Ovary (tissue), 9 donors: ENCODE data around the gene VARS1. TPM values are rescaled to one million over a fixed set of nuclear protein-coding genes. Genes with fewer than 3 reads are reported as not detected.

Experiments used
- DNase-seq, 5 donors: peaks; one replicate each; pipeline ENCODE4 v3.0.0-alpha.2; 2019 to 2020
- H3K27ac ChIP-seq, 2 donors: fragments of 200-600 bp; one replicate each; pipeline versions ENCODE4 v1.5.1 to v1.8.0; 2019 to 2022
- H3K27me3 ChIP-seq: fragments of 200-600 bp; one replicate; pipeline ENCODE4 v1.8.0; 2022
- H3K36me3 ChIP-seq: fragments of 200-600 bp; sonication (generic); one replicate; pipeline ENCODE4 v1.5.1; 2019
- H3K4me1 ChIP-seq: one replicate; pipeline ENCODE4 v1.8.1; 2013; ENCODE audit warnings: mild to moderate bottlenecking, moderate library complexity; ENCODE audit not compliant: insufficient read depth
- H3K4me3 ChIP-seq: fragments of 200-600 bp; sonication (generic); one replicate; pipeline ENCODE4 v1.5.1; 2017
- H3K9me3 ChIP-seq, 2 donors: fragments of 200-600 bp in 1 of 2; sonication (generic) in 1 of 2; one replicate each; pipeline versions ENCODE4 v1.5.1 to v1.8.1; 2013 to 2019; ENCODE audit warnings: mild to moderate bottlenecking in 1 of 2, moderate library complexity in 1 of 2
- EP300 ChIP-seq: sonication (generic); formaldehyde crosslinking; IDR thresholded peaks from one replicate; pipeline ENCODE4 v1.6.1; 2017; ENCODE audit warnings: antibody characterized with exemption
- POLR2A ChIP-seq: fragments of 450-650 bp; IDR thresholded peaks from one replicate; pipeline ENCODE4 v1.6.1; 2017; ENCODE audit warnings: antibody characterized with exemption, mild to moderate bottlenecking, moderate library complexity
- WGBS, 3 donors: extraction: QIAGEN DNeasy Blood & Tissue Kit in 1 of 3; methylation state at CpG; one replicate each; pipeline versions ENCODE4 v1.1.5 to v1.1.7; 2013 to 2017; 5-methylcytosine and 5-hydroxymethylcytosine counted together
- intact Hi-C, 4 donors: fragments of 100-400 bp; cut with DNase I; formaldehyde crosslinking; loops; one replicate each; pipeline versions ENCODE4 v1.11.0 to v1.15.1; 2022 to 2023
- polyA plus RNA-seq, 2 donors: library from polyadenylated mRNA; stranded (reverse); fragments of 200-250 nt in 1 of 2; fragments of 350-450 nt in 1 of 2; fragmentation: Illumina TruSeq in 1 of 2; extraction: RNeasy Lipid Tissue Mini Kit (QIAGEN cat#74804) in 1 of 2; gene quantifications; one replicate each; pipeline ENCODE4 v1.2.3, GENCODE V29; 2013 to 2014
- total RNA-seq, 7 donors: library from RNA; depleted of rRNA in 2 of 7; stranded (reverse); fragments of >200 nt in 2 of 7; fragmentation: NEBNext Ultra II Directional in 3 of 7; extraction: Animal tissue kit (Norgen Biotek cat#: 25700) in 3 of 7; gene quantifications; one replicate each; pipeline versions ENCODE4 v1.1.0 to v1.2.4, GENCODE V29; 2016 to 2023
- TF ChIP-seq, protein P1 (sequence below), 3 donors: fragments of 450-650 bp in 2 of 3; fragments of 200-600 bp in 1 of 3; IDR thresholded peaks; one replicate each; pipeline versions ENCODE4 v1.5.1 to v1.8.0; 2016 to 2022; ENCODE audit warnings: antibody characterized with exemption in 3 of 3, mild to moderate bottlenecking in 1 of 3
- donor health status: DM: no; HTN: no; CAD: no; lungs with moderate emphysema.
- donor health status: DM: no; HTN: no; CAD: no.
- donor health status: Bipolar disorder and iron deficiency.
- donor health status: DM: yes; HTN: yes; CAD: no.
- donor health status: DM: no; HTN: no; CAD: no.
- donor health status: DM: yes; HTN: yes; CAD: no.

VARS1 gene
- total and polyA plus RNA-seq, 9 donors = 16.0 to 73.6 (median 43.8) TPM

DNA sequence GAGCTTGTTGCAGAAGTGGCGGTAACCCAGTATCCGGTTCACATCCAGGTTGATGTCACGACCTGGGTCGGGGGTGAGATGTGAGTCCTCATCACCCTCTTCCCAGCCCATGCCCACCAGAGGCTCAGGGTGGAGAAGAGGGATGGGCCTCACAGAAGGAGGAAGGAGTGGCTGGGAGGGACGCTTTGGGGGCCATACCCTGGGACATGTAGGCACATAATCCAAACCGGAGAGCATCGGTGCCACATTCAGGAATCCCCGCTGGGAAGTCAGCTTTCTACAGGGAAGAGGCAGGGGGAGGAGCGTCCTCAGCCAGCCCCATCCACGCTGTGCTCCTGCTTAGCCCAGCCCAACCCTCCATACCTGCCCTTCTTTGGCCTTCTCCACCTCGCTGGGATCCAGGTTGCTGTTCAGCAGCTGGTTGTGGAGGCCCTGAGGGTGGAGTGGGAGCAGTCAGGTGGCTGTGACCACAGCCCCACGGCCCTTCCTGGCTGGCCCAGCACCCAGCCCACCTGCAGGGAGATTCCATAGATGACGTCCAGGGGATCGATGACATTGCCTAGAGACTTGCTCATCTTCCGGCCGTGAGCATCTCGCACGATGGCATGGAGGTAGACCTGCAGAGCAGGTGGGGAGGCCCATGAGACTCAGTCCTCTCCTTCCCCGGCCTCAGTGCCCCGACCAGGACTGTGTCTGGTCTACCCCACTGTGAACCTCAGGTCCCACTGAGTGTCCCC, 14.9 kb downstream of the VARS1 start:
- intact Hi-C loops = loop anchor here in 1 of 4 donors (5.0 kb wide), 1 partner anchor 38 kb away; the partner anchor contains the start of gene MSH5
- Histone ChIP-seq H3K36me3 (no peaks in the 10 kb centered on the region), H3K27me3 (no peaks in the 10 kb centered on the region)

DNA sequence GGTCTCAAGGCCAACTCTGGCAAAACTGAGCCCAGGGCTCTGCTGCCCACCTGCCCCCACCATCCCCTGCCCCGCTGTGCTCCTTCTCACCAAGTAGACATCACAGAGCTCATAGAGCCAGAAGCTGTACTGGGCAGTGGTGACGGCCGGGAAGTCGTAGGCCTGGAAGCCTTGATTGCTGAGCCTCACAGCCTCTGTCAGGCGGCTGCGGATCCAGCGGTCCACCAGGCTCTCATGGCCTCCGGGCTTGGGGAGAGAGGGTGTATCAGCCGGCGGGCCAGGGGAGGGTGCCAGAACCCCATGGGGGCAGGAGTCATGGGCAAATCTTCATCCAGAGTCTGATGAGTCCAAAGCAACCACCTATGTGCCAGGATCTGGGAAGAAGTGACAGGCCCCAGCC, 15.6 kb downstream of the VARS1 start:
- no peak overlapping the region for H3K4me3 ChIP-seq
- DNase-seq = no peak
- no peaks in the 10 kb centered on the region for H3K27me3 ChIP-seq
- H3K36me3 ChIP-seq = no peaks in the 10 kb centered on the region
- WGBS, 3 donors = 89 to 97% (median 92%) methylated on average over 10 of the region's 10 CpGs
- intact Hi-C loops = loop anchor here in 1 of 4 donors (5.0 kb wide), 1 partner anchor 38 kb away; the partner anchor contains the start of gene MSH5
- no peak overlapping the region for H3K27ac ChIP-seq
- TF ChIP-seq EP300 = no peak
- peaks cover 11% of the 10 kb centered on the region for H3K4me1 ChIP-seq
- H3K9me3 ChIP-seq = no peaks in the 10 kb centered on the region

More for the DNA sequence above, 14.9 kb downstream of the VARS1 start:
- Histone ChIP-seq H3K4me1 (peaks cover 11% of the 10 kb centered on the region), H3K9me3 (no peaks in the 10 kb centered on the region), H3K4me3 (no peak overlapping the region), H3K27ac (no peak overlapping the region)
- 84 to 89% (median 87%) methylated on average over 20 of the region's 20 CpGs for WGBS, 3 donors
- TF ChIP-seq, protein P1, sequence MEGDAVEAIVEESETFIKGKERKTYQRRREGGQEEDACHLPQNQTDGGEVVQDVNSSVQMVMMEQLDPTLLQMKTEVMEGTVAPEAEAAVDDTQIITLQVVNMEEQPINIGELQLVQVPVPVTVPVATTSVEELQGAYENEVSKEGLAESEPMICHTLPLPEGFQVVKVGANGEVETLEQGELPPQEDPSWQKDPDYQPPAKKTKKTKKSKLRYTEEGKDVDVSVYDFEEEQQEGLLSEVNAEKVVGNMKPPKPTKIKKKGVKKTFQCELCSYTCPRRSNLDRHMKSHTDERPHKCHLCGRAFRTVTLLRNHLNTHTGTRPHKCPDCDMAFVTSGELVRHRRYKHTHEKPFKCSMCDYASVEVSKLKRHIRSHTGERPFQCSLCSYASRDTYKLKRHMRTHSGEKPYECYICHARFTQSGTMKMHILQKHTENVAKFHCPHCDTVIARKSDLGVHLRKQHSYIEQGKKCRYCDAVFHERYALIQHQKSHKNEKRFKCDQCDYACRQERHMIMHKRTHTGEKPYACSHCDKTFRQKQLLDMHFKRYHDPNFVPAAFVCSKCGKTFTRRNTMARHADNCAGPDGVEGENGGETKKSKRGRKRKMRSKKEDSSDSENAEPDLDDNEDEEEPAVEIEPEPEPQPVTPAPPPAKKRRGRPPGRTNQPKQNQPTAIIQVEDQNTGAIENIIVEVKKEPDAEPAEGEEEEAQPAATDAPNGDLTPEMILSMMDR (IDR thresholded peaks at IDR 0.05) = no peak
- TF ChIP-seq EP300 (no peak), POLR2A (no peak)
- DNase-seq = no peak

DNA sequence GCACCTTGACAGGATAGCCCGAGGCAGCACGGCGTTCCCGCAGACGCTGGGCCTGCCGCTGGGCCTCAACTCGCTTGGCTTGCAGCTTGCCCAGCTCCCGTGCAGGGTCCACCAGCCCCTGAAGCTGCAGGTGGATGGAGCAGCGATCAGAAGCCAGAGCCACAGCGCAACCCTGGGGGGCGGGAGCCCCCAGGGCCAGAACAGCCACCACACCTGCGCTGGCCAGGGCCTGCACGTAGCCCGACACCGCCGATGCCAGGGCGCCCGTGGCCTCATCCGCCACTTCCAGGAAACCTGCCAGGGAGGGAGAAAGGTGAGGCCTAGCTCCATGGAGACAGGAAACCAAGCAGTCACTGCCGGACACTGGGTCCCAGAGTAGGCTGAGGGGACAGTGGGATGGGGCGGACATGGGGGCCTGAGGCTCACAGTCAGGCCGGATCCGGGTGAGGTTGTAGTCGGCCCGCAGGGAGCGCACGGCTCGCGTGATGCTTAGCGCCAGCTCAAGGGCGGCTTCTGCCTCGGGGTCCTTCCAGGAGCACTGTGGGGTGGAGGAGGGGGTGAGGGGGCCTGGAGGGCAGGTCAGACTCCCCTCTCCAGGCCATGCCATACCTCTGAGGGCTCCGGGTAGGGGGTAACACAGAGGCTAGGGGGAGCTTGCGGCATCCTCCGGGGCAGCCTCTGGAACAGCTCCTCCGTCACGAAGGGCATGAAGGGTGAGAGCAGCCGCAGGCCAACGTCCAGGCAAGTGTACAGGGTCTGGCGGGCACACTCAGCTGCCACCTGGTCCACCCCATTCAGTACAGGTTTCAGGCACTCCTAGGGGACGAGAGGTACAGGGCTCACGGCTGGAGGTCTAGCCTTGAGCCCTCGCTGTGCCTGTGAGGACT, 16.3 kb downstream of the VARS1 start:
- DNase-seq = no peak
- 89 to 94% (median 93%) methylated on average over 43 of the region's 43 CpGs for WGBS, 3 donors
- Histone ChIP-seq H3K9me3 (no peaks in the 10 kb centered on the region), H3K4me3 (no peak overlapping the region), H3K36me3 (no peaks in the 10 kb centered on the region), H3K27ac (no peak overlapping the region), H3K27me3 (no peaks in the 10 kb centered on the region), H3K4me1 (peaks cover 11% of the 10 kb centered on the region)
- TF ChIP-seq, protein P1 (IDR thresholded peaks at IDR 0.05) = no peak
- TF ChIP-seq POLR2A (no peak), EP300 (no peak)
- intact Hi-C loops = no loop called here

DNA sequence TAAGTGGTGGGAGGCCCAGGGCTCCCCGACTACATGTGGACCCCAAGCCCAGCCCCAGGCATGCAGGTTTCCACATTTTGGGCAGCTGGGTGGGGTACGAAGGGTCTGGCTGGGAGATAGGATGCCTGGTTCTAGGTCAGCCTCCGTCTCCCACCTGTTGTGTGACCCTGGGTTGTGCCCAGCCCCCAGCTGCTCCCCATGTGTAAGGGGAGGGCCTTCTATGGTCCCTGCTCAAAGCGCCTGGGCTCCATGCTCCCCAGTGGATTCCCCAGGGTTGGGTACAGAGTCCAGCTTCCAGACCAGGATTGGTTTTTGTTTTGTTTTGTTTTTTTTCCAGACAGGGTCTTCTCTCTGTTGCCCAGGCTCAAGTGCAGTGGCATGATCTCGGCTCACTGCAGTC, 17.4 kb downstream of the VARS1 start:
- intact Hi-C loops = no loop called here
- Histone ChIP-seq H3K4me3 (no peak overlapping the region), H3K27ac (no peak overlapping the region), H3K4me1 (peaks cover 11% of the 10 kb centered on the region), H3K9me3 (no peaks in the 10 kb centered on the region), H3K27me3 (no peaks in the 10 kb centered on the region), H3K36me3 (no peaks in the 10 kb centered on the region)
- WGBS, 3 donors = 92 to 100% (median 97%) methylated on average over 5 of the region's 5 CpGs
- no peak for DNase-seq
- no peak for TF ChIP-seq POLR2A
- no peak for TF ChIP-seq EP300
- TF ChIP-seq, protein P1 (IDR thresholded peaks at IDR 0.05) = no peak
